MM.1S (cell line): ENCODE data around the gene FXYD2.

Experiments used
- CTCF ChIP-seq: fragments of 300-600 bp; sonication (generic); IDR thresholded peaks from 2 replicates; pipeline ENCODE4 v1.5.1; 2016; ENCODE audit warnings: antibody characterized with exemption, low read length, mixed read lengths
- EZH2phosphoT487 ChIP-seq: fragments of 300-600 bp; sonication (generic); IDR thresholded peaks from 2 replicates; pipeline ENCODE4 v1.6.1; 2018; ENCODE audit warnings: antibody characterized with exemption, low read length

- TF ChIP-seq EZH2phosphoT487: no peak
- no peak for TF ChIP-seq CTCF
Observed at GRCh38 chr11:117772360-117772759, 52.2 kb downstream of the FXYD2 start.
